ENCODE data around the gene ZDHHC20.

DNA sequence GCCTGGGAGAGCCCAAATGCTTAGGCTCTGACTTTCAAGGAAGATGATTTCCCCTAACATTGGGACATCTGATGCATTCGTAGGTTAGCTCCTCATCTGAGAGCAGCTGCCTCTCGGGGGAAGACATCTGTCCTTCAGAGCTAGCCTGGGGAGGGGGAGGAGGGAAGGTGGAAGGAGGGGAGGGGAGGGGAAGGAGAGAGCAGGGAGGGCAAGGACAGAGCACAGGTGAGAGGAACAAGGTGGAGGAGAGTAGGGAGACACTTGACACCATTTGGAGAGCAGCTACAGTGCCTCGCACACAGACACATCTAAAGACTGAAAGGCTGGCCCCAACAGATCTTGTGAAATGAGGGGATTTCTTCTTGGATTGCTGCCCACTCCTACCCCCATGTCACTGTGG is 103.8 kb downstream of the ZDHHC20 start:
- TF ChIP-seq TCF7L2 (IDR thresholded peaks at IDR 0.05; ENCODE audit: borderline replicate concordance, low read depth, low read length) (no peak), ZNF510 (tag by site-specific recombination; IDR thresholded peaks at IDR 0.05; ENCODE audit: insufficient replicate concordance) (no peak), ZNF221 (tag by site-specific recombination; IDR thresholded peaks at IDR 0.05; ENCODE audit: borderline replicate concordance) (no peak), ZNF175 (tag by site-specific recombination; IDR thresholded peaks at IDR 0.05) (no peak), ZNF311 (tag by site-specific recombination; IDR thresholded peaks at IDR 0.05; ENCODE audit: borderline replicate concordance) (no peak)

All from HEK293 (cell line).